WTC11 (cell line): ENCODE data around the gene PTPRO. TPM values are rescaled to one million over a fixed set of nuclear protein-coding genes. Genes with fewer than 3 reads are reported as not detected.

ENCODE experiments used
- ATAC-seq: fragments of 200-7000 bp; cut with Tn5 transposase; 2 replicates; pipeline ENCODE4 v1.10.0; 2021; ENCODE audit warnings: mild to moderate bottlenecking, moderate library complexity
- CTCF ChIA-PET: fragments of 300-600 bp; sonication (Branson Sonifier 250); formaldehyde crosslinking; loops from one replicate; lab custom pipeline; 2021; ENCODE audit warnings: antibody characterized with exemption; lab: Charles Lee
- POLR2A ChIA-PET: fragments of 350-600 bp; sonication (Branson Sonifier 250); formaldehyde crosslinking; loops from one replicate; lab custom pipeline; 2021; ENCODE audit warnings: antibody characterized with exemption; lab: Charles Lee
- DNase-seq: peaks from one replicate; pipeline ENCODE4 v3.0.0; 2021; ENCODE audit warnings: low spot score
- H3K27ac Mint-ChIP-seq: 2 replicates; pipeline ENCODE4 v1.8.0; 2021; ENCODE audit warnings: mixed read lengths
- H3K27me3 Mint-ChIP-seq: 2 replicates; pipeline ENCODE4 v1.8.0; 2021; ENCODE audit warnings: low read depth, mild to moderate bottlenecking, moderate library complexity, mixed read lengths
- H3K36me3 Mint-ChIP-seq: 2 replicates; pipeline ENCODE4 v1.8.0; 2021; ENCODE audit warnings: mixed read lengths
- H3K4me1 Mint-ChIP-seq: 2 replicates; pipeline ENCODE4 v1.8.0; 2022; ENCODE audit warnings: mixed read lengths
- H3K4me3 Mint-ChIP-seq: 2 replicates; pipeline ENCODE4 v1.8.0; 2021; ENCODE audit warnings: mild to moderate bottlenecking, moderate library complexity, mixed read lengths
- H3K9me3 Mint-ChIP-seq: 2 replicates; pipeline ENCODE4 v1.8.0; 2021; ENCODE audit warnings: mixed read lengths
- ATF1 ChIP-seq: sonication (generic); formaldehyde crosslinking; IDR thresholded peaks from 2 replicates; pipeline ENCODE4 v1.8.1; 2023; ENCODE audit warnings: mild to moderate bottlenecking, moderate library complexity, missing genetic modification reagents
- CREB1 ChIP-seq: sonication (generic); formaldehyde crosslinking; IDR thresholded peaks from 2 replicates; pipeline ENCODE4 v1.8.0; 2023; ENCODE audit warnings: mild to moderate bottlenecking, missing genetic modification reagents
- CREM ChIP-seq: sonication (generic); formaldehyde crosslinking; IDR thresholded peaks from 2 replicates; pipeline ENCODE4 v1.8.1; 2022; ENCODE audit warnings: mild to moderate bottlenecking, missing genetic modification reagents, moderate library complexity
- GRHL2 ChIP-seq: fragments of 250-450 bp; sonication (Bioruptor Pico); IDR thresholded peaks from 2 replicates; pipeline ENCODE4 v1.8.0; 2022; ENCODE audit warnings: mild to moderate bottlenecking, moderate library complexity; ENCODE audit not compliant: insufficient replicate concordance, severe bottlenecking
- ZNF263 ChIP-seq: sonication (generic); formaldehyde crosslinking; IDR thresholded peaks from 2 replicates; pipeline ENCODE4 v1.8.1; 2022; ENCODE audit warnings: low read depth, mild to moderate bottlenecking, moderate library complexity, missing genetic modification reagents
- total RNA-seq: library from RNA; stranded (reverse); gene quantifications from 3 replicates; pipeline ENCODE4 v1.2.3, GENCODE V29; 2021
- TF ChIP-seq, protein P1 (sequence below): sonication (generic); formaldehyde crosslinking; IDR thresholded peaks from 2 replicates; pipeline ENCODE4 v1.8.1; 2022; ENCODE audit warnings: mild to moderate bottlenecking, moderate library complexity, missing genetic modification reagents
- TF ChIP-seq, protein P2 (sequence below): fragments of 250-450 bp; sonication (Bioruptor Pico); IDR thresholded peaks from 2 replicates; pipeline ENCODE4 v1.9.0; 2021; ENCODE audit warnings: moderate library complexity, mild to moderate bottlenecking, inconsistent platforms, borderline replicate concordance
- TF ChIP-seq, protein P3 (sequence below): fragments of 250-450 bp; sonication (Bioruptor Pico); IDR thresholded peaks from 2 replicates; pipeline ENCODE4 v1.9.0; 2021; ENCODE audit warnings: mild to moderate bottlenecking
- TF ChIP-seq, protein P4 (sequence below): sonication (generic); formaldehyde crosslinking; IDR thresholded peaks from 2 replicates; pipeline ENCODE4 v1.8.1; 2022; ENCODE audit warnings: low read depth, missing genetic modification reagents, borderline replicate concordance
- TF ChIP-seq, protein P5 (sequence below): sonication (generic); formaldehyde crosslinking; IDR thresholded peaks from 2 replicates; pipeline ENCODE4 v1.8.1; 2023; ENCODE audit warnings: mild to moderate bottlenecking, missing genetic modification reagents
- TF ChIP-seq, protein P6 (sequence below): fragments of 200-600 bp; IDR thresholded peaks from 2 replicates; pipeline ENCODE4 v1.8.0; 2022; ENCODE audit warnings: antibody characterized with exemption
- TF ChIP-seq, protein P7 (sequence below): sonication (generic); formaldehyde crosslinking; IDR thresholded peaks from 2 replicates; pipeline ENCODE4 v1.8.0; 2022; ENCODE audit warnings: mild to moderate bottlenecking, missing genetic modification reagents

PTPRO gene
- total RNA-seq, 1 experiment from 2014 or later = 1.1 TPM

DNA sequence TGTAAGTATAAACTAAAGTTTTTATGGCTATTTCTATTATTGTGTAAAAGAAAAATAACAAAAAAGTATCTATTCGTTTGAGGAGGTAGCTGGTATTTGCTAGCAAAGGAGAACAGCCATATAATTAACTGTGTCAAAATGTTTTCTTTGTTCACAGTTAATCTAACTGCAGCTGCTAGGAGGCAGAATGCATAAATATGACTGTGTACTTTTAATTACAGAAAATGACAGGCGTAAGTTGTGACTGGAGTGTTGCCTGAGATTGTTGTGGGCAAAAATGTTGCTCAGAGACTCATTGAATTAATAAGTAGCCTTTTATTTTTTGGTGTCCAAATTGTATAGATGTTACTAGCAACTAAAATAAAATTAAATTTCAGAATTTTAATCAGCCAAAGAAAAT is 33.5 kb downstream of the PTPRO start:
- H3K27me3 Mint-ChIP-seq = no peaks in the 10 kb centered on the region
- H3K4me3 Mint-ChIP-seq = no peak overlapping the region
- ATAC-seq (no peak), DNase-seq (no peak)
- no peaks in the 10 kb centered on the region for H3K9me3 Mint-ChIP-seq
- TF ChIP-seq, protein P1, sequence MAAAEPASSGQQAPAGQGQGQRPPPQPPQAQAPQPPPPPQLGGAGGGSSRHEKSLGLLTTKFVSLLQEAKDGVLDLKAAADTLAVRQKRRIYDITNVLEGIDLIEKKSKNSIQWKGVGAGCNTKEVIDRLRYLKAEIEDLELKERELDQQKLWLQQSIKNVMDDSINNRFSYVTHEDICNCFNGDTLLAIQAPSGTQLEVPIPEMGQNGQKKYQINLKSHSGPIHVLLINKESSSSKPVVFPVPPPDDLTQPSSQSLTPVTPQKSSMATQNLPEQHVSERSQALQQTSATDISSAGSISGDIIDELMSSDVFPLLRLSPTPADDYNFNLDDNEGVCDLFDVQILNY = no peak
- TF ChIP-seq, protein P2, sequence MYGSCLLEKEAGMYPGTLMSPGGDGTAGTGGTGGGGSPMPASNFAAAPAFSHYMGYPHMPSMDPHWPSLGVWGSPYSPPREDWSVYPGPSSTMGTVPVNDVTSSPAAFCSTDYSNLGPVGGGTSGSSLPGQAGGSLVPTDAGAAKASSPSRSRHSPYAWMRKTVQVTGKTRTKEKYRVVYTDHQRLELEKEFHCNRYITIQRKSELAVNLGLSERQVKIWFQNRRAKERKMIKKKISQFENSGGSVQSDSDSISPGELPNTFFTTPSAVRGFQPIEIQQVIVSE = no peak
- TF ChIP-seq ATF1 (CRISPR knock-in tag) = no peak
- TF ChIP-seq, protein P3, sequence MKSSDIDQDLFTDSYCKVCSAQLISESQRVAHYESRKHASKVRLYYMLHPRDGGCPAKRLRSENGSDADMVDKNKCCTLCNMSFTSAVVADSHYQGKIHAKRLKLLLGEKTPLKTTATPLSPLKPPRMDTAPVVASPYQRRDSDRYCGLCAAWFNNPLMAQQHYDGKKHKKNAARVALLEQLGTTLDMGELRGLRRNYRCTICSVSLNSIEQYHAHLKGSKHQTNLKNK (CRISPR knock-in tag) = no peak
- TF ChIP-seq, protein P4, sequence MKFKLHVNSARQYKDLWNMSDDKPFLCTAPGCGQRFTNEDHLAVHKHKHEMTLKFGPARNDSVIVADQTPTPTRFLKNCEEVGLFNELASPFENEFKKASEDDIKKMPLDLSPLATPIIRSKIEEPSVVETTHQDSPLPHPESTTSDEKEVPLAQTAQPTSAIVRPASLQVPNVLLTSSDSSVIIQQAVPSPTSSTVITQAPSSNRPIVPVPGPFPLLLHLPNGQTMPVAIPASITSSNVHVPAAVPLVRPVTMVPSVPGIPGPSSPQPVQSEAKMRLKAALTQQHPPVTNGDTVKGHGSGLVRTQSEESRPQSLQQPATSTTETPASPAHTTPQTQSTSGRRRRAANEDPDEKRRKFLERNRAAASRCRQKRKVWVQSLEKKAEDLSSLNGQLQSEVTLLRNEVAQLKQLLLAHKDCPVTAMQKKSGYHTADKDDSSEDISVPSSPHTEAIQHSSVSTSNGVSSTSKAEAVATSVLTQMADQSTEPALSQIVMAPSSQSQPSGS = no peak
- TF ChIP-seq, protein P5, sequence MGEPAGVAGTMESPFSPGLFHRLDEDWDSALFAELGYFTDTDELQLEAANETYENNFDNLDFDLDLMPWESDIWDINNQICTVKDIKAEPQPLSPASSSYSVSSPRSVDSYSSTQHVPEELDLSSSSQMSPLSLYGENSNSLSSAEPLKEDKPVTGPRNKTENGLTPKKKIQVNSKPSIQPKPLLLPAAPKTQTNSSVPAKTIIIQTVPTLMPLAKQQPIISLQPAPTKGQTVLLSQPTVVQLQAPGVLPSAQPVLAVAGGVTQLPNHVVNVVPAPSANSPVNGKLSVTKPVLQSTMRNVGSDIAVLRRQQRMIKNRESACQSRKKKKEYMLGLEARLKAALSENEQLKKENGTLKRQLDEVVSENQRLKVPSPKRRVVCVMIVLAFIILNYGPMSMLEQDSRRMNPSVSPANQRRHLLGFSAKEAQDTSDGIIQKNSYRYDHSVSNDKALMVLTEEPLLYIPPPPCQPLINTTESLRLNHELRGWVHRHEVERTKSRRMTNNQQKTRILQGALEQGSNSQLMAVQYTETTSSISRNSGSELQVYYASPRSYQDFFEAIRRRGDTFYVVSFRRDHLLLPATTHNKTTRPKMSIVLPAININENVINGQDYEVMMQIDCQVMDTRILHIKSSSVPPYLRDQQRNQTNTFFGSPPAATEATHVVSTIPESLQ (CRISPR knock-in tag) = no peak
- TF ChIP-seq, protein P6, sequence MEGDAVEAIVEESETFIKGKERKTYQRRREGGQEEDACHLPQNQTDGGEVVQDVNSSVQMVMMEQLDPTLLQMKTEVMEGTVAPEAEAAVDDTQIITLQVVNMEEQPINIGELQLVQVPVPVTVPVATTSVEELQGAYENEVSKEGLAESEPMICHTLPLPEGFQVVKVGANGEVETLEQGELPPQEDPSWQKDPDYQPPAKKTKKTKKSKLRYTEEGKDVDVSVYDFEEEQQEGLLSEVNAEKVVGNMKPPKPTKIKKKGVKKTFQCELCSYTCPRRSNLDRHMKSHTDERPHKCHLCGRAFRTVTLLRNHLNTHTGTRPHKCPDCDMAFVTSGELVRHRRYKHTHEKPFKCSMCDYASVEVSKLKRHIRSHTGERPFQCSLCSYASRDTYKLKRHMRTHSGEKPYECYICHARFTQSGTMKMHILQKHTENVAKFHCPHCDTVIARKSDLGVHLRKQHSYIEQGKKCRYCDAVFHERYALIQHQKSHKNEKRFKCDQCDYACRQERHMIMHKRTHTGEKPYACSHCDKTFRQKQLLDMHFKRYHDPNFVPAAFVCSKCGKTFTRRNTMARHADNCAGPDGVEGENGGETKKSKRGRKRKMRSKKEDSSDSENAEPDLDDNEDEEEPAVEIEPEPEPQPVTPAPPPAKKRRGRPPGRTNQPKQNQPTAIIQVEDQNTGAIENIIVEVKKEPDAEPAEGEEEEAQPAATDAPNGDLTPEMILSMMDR = no peak
- no peak for TF ChIP-seq GRHL2
- TF ChIP-seq, protein P7, sequence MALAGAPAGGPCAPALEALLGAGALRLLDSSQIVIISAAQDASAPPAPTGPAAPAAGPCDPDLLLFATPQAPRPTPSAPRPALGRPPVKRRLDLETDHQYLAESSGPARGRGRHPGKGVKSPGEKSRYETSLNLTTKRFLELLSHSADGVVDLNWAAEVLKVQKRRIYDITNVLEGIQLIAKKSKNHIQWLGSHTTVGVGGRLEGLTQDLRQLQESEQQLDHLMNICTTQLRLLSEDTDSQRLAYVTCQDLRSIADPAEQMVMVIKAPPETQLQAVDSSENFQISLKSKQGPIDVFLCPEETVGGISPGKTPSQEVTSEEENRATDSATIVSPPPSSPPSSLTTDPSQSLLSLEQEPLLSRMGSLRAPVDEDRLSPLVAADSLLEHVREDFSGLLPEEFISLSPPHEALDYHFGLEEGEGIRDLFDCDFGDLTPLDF (CRISPR knock-in tag) = no peak
- ChIA-PET CTCF (no interaction called here), POLR2A (no interaction called here)
- no peak overlapping the region for H3K27ac Mint-ChIP-seq
- H3K4me1 Mint-ChIP-seq = no peaks in the 10 kb centered on the region
- no peaks in the 10 kb centered on the region for H3K36me3 Mint-ChIP-seq

DNA sequence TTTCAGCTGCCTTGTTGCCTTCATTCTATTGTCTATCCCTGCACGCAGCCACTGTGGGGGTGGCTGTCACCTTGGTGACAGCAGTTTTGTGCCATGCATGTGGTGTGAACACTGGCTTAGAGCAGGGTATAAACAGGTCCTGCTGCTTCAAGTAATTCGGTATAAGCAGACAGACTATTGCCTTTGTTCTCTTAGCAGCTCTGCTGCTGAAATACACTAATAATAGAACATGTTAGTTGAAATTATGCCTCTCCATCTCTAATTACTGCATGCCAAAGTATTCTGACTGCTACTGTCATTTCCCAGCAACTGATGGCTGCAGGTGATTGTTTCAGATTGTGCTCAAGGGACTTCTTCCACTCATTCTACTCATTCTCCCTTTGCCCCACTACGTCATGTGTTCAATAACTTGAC is 34.6 kb downstream of the PTPRO start:
- TF ChIP-seq ZNF263 (CRISPR knock-in tag) = no peak
- no peak for TF ChIP-seq CREM (CRISPR knock-in tag)
- TF ChIP-seq CREB1 (CRISPR knock-in tag) = no peak
- CTCF ChIA-PET = no interaction called here

More for the DNA sequence above, 34.6 kb downstream of the PTPRO start:
- Mint-ChIP-seq H3K36me3 (no peaks in the 10 kb centered on the region), H3K9me3 (no peaks in the 10 kb centered on the region), H3K27me3 (no peaks in the 10 kb centered on the region), H3K4me1 (no peaks in the 10 kb centered on the region), H3K27ac (no peak overlapping the region), H3K4me3 (no peak overlapping the region)
- POLR2A ChIA-PET = no interaction called here
- ATAC-seq (no peak), DNase-seq (no peak)
